CD4-positive, alpha-beta T cell treated with Interleukin-1 beta for 1 hour (primary cell): ENCODE data around the gene EVC2.

Source experiments
- DNase-seq, 2 donors: peaks; one replicate each; pipeline ENCODE4 v3.0.0-alpha.2; 2020 to 2022

The EVC2 gene

GRCh38 chr4:5552451-5552850, 155.9 kb downstream of the EVC2 start:
- DNase-seq, result no peak

- DNase-seq, result no peak
Measured at GRCh38 chr4:5547651-5548249, 160.6 kb downstream of the EVC2 start.

DNA sequence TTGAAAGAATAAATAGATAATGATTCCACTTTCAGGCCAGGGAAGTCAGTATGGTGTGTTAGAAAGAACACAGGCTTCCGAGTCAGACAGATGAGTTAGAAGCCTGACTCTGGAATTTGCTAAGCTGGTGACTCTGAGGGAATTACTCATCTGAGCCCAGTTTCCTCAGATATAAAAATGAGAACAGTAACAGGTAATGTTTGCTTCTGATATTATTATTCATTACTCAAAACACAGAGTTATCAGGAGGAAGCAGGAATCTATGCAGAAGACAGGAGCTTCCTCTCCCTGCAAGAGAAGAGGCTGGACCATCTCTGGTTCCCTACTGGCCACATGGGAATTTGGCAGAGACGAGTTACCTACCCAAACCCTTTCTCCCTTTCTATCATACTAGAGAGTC, 163.1 kb downstream of the EVC2 start:
- no peak for DNase-seq

DNA sequence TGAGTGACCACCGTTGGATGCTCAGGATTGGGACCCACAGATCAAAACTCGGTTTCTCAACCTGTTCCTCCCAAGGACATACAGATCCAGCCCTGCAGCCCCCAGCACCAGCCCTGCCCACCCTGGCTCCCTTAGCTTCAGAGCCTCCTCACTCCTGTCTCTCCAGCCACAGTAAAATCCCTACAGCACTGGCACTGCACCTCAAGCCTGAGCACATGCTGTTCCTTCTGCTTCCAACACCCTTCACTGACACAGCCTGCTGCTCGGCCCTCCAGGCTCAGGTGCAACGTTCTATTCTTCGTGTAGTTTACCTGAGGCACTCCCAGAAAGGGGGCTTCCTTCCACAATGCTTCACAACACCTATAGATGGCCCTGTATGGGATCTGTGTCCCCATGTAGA, 163.6 kb downstream of the EVC2 start:
- DNase-seq, result no peak

DNA sequence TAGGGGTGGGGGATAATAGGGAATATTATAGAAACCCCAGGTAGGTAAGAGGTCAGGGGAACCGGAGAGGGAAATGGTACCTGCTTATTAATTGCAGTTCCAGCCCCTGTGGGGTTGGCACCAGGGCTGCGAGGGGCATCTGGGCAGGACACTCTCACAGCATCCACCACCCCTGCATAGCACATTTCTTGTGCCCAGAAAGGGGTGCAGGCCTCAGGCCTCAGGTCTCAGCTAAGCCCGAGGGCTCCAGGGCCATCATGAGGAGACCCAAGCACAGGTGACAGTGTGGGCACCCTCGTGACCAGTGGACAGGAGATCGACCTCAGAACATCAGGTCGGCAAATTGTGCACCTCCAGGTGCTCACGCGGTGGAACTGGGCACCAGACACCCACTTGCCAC, 164.7 kb downstream of the EVC2 start:
- no peak for DNase-seq

DNA sequence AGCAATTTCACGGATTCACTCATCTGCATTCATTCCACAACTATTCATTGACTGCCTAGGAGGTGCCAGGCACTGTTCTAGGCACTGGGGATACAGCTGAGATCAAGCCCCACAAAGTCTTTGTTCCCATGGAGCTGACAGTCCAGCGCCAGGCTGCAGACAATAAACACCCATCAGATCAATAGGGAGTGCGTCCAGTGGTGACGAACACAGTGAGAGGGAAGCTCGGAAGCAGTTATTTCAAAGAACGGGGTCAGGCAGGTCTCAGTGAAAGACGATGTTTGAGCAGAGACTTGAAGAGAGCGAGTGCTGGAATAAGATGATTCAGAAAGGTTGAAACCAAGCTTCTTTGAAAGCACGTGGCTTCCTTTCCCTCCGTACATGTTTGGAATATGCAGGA, 167.2 kb downstream of the EVC2 start:
- DNase-seq, result no peak

DNA sequence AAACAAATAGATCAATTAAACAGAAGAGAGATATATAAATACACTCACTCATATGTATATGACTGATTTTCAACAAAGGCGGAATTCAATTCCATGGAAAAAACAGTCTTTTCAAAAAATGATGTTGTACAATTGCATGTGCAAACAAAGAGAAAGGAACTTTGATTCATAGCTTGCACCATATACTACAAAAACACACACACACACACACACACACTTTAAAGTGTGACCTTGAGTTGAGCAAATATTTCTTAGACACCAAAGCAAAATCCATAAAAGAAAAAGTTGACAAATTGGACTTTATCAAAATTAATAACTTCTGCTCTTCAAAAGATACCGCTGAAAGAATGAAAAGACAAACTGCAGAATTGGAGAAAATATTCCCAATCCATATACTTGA, 168.8 kb downstream of the EVC2 start:
- no peak for DNase-seq

GRCh38 chr4:5532100-5532499, 176.3 kb downstream of the EVC2 start:
- no peak for DNase-seq

GRCh38 chr4:5528031-5528436, 180.3 kb downstream of the EVC2 start:
- DNase-seq, result no peak

GRCh38 chr4:5527211-5527610, 181.1 kb downstream of the EVC2 start:
- no peak for DNase-seq

DNA sequence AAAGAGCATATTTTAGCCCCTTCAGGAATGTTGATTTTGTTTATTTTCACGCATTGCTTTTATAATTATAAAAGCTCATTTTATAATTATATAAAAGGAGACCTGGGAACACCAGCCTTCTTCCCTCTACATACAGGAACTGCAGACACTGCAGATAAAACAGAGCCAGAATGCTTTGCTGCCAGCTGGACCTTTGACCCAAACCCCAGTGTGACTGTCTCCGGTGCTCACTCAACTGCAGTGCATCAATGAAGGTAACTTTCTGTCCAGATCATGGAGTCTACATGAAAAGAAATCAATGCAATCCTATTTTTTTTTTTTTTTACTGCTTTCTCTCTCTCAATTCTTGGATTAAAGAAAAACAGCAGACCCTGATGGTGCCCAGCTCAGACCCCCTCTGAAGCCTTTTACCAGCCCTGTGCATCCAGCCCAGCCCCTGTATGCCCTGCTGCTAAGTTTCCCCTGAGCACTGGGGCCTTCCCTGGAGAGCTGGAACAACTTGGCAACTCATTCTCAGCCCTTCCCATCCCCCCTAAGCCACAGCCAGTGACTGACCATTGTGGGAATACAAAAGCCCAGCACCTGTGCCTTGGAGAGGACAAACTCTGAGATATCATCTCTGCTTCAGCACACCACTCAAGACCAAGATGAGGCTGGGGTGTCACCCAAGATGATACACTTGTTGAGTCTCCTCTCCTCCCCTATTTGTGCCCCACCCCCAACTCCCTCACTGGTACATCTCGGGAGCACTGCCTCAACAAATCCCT, 182.1 kb downstream of the EVC2 start:
- no peak for DNase-seq

GRCh38 chr4:5524446-5525299, 183.7 kb downstream of the EVC2 start:
- no peak for DNase-seq

GRCh38 chr4:5517372-5517771, 191.0 kb downstream of the EVC2 start:
- DNase-seq, result no peak

- DNase-seq, result no peak
Measured at GRCh38 chr4:5515646-5516045, 192.7 kb downstream of the EVC2 start.
